NB4 (cell line): ENCODE results near the gene TPD52L1.

Experiments used
- DNase-seq: peaks from one replicate; pipeline ENCODE4 v3.0.0; 2010; ENCODE audit warnings: low read depth
- H3K4me3 ChIP-seq: one replicate; pipeline ENCODE4 v1.5.1; 2011; ENCODE audit warnings: mild to moderate bottlenecking, low read depth, low read length, moderate library complexity
- CTCF ChIP-seq: IDR thresholded peaks from one replicate; pipeline ENCODE4 v1.5.1; 2012; ENCODE audit warnings: low read depth, low read length
- MAX ChIP-seq: IDR thresholded peaks from 2 replicates; pipeline ENCODE4 v1.6.1; 2011; ENCODE audit warnings: low read depth, low read length
- MYC ChIP-seq: IDR thresholded peaks from 2 replicates; pipeline ENCODE4 v1.6.1; 2011; ENCODE audit warnings: low read depth, low read length
- POLR2A ChIP-seq: IDR thresholded peaks from 2 replicates; pipeline ENCODE4 v1.6.1; 2011; ENCODE audit warnings: mild to moderate bottlenecking; ENCODE audit not compliant: insufficient read length; ENCODE audit errors: extremely low read depth

The TPD52L1 gene

GRCh38 chr6:125303512-125303854 lies 149.9 kb downstream of the TPD52L1 start:
- TF ChIP-seq POLR2A, result no peak
- TF ChIP-seq MAX, result no peak
- TF ChIP-seq CTCF, result no peak
- no peak for TF ChIP-seq MYC
- no peak overlapping the region for H3K4me3 ChIP-seq
- DNase-seq, result peak; percentile 21

GRCh38 chr6:125304970-125305660 lies 151.5 kb downstream of the TPD52L1 start:
- no peak overlapping the region for H3K4me3 ChIP-seq
- TF ChIP-seq MAX, result no peak
- DNase-seq, result no peak

GRCh38 chr6:125306756-125307149 lies 153.2 kb downstream of the TPD52L1 start:
- DNase-seq, result no peak
- no peak overlapping the region for H3K4me3 ChIP-seq
- no peak for TF ChIP-seq POLR2A
- no peak for TF ChIP-seq MAX
- TF ChIP-seq MYC, result no peak
- TF ChIP-seq CTCF, result no peak

GRCh38 chr6:125307150-125307838 lies 153.7 kb downstream of the TPD52L1 start:
- TF ChIP-seq POLR2A (no peak), MAX (no peak), CTCF (no peak), MYC (no peak)
- no peak for DNase-seq
- no peak overlapping the region for H3K4me3 ChIP-seq

- DNase-seq, result no peak
- H3K4me3 ChIP-seq, result no peak overlapping the region
Observed at GRCh38 chr6:125307964-125308615, 154.5 kb downstream of the TPD52L1 start.

More at GRCh38 chr6:125307964-125308615, 154.5 kb downstream of the TPD52L1 start:
- TF ChIP-seq POLR2A (no peak), MAX (no peak), MYC (no peak), CTCF (no peak)
